Cardiac fibroblast (primary cell): ENCODE data around the gene EFTUD2.

Source experiments
- DNase-seq, 2 donors: peaks; one replicate each; pipeline versions ENCODE4 v3.0.0 to v3.0.0-alpha.2; 2010; ENCODE audit warnings: low read depth in 2 of 2
- H3K4me3 ChIP-seq, 2 donors: replicated peaks in 1 of 2; 1 replicate in 1 of 2; 2 replicates in 1 of 2; pipeline ENCODE4 v1.5.1; 2011; ENCODE audit warnings: low read depth in 2 of 2, low read length in 2 of 2, mild to moderate bottlenecking in 2 of 2, moderate library complexity in 1 of 2
- CTCF ChIP-seq: IDR thresholded peaks from one replicate; pipeline ENCODE4 v1.5.1; 2011; ENCODE audit warnings: low read depth, mild to moderate bottlenecking, low read length, inconsistent platforms

EFTUD2 gene

GRCh38 chr17:44902135-44902760 is 3.0 kb upstream of the EFTUD2 start:
- no peak for TF ChIP-seq CTCF
- DNase-seq, result no peak
- H3K4me3 ChIP-seq, result no peak overlapping the region

- peak; percentile 63 to 76 for DNase-seq
- no peak for TF ChIP-seq CTCF
- H3K4me3 ChIP-seq, result no peak overlapping the region
Measured at GRCh38 chr17:44901411-44901921, 2.2 kb upstream of the EFTUD2 start.

- peak; percentile 90 to 95 for DNase-seq
- TF ChIP-seq CTCF, result no peak
- H3K4me3 ChIP-seq, result no peak overlapping the region
Measured at GRCh38 chr17:44900894-44901293, 1.6 kb upstream of the EFTUD2 start.

- H3K4me3 ChIP-seq, result peak overlapping the region; percentile 78
- no peak for TF ChIP-seq CTCF
- peak in 1 of 2 donors; percentile 40 for DNase-seq
Measured at GRCh38 chr17:44898768-44899073, 524 bp downstream of the EFTUD2 start.

- no peak for DNase-seq
- TF ChIP-seq CTCF, result no peak
- H3K4me3 ChIP-seq, result no peak overlapping the region
Measured at GRCh38 chr17:44894642-44895041, 4.6 kb downstream of the EFTUD2 start.

GRCh38 chr17:44892250-44892649 is 7.0 kb downstream of the EFTUD2 start:
- no peak for TF ChIP-seq CTCF
- H3K4me3 ChIP-seq, result no peak overlapping the region
- DNase-seq, result no peak

- no peak for TF ChIP-seq CTCF
- H3K4me3 ChIP-seq, result no peak overlapping the region
- no peak for DNase-seq
Measured at GRCh38 chr17:44889003-44889402, 10.2 kb downstream of the EFTUD2 start.
